Suprapubic skin (tissue), 4 donors: Measurements from ENCODE around the gene CDCA7L. TPM values are rescaled to one million over a fixed set of nuclear protein-coding genes. Genes with fewer than 3 reads are reported as not detected.

ENCODE experiments used
- DNase-seq, 2 donors: peaks; one replicate each; pipeline ENCODE4 v3.0.0-alpha.2; 2019; ENCODE audit warnings: low spot score in 2 of 2
- H3K27ac ChIP-seq: fragments of 200-600 bp; sonication (generic); one replicate; pipeline ENCODE4 v1.5.1; 2019
- H3K27me3 ChIP-seq: fragments of 200-600 bp; sonication (generic); one replicate; pipeline ENCODE4 v1.5.1; 2019
- H3K36me3 ChIP-seq: fragments of 200-600 bp; sonication (generic); one replicate; pipeline ENCODE4 v1.5.1; 2019
- H3K4me1 ChIP-seq: fragments of 200-600 bp; sonication (generic); one replicate; pipeline ENCODE4 v1.5.1; 2019
- H3K4me3 ChIP-seq: fragments of 200-600 bp; sonication (generic); one replicate; pipeline ENCODE4 v1.5.1; 2019; ENCODE audit warnings: mild to moderate bottlenecking
- H3K9me3 ChIP-seq: fragments of 200-600 bp; sonication (generic); one replicate; pipeline ENCODE4 v1.5.1; 2019
- CTCF ChIP-seq, 2 donors: fragments of 200-600 bp in 1 of 2; fragments of 450-650 bp in 1 of 2; sonication (generic) in 1 of 2; IDR thresholded peaks; one replicate each; pipeline ENCODE4 v1.5.1; 2016 to 2019; ENCODE audit warnings: antibody characterized with exemption in 2 of 2, mild to moderate bottlenecking in 1 of 2, moderate library complexity in 1 of 2
- EP300 ChIP-seq: sonication (generic); formaldehyde crosslinking; IDR thresholded peaks from one replicate; pipeline ENCODE4 v1.6.1; 2017; ENCODE audit warnings: antibody characterized with exemption
- POLR2A ChIP-seq, 2 donors: fragments of 450-650 bp; IDR thresholded peaks; one replicate each; pipeline ENCODE4 v1.6.1; 2017; ENCODE audit warnings: antibody characterized with exemption in 2 of 2, mild to moderate bottlenecking in 2 of 2, moderate library complexity in 2 of 2
- POLR2AphosphoS5 ChIP-seq, 3 donors: sonication (generic); formaldehyde crosslinking; IDR thresholded peaks; one replicate each; pipeline ENCODE4 v1.6.1; 2017; ENCODE audit warnings: antibody characterized with exemption in 3 of 3
- WGBS: methylation state at CpG from one replicate; pipeline ENCODE4 v1.1.5; 2018; 5-methylcytosine and 5-hydroxymethylcytosine counted together
- total RNA-seq, 4 donors: library from RNA; depleted of rRNA; stranded (reverse); fragments of >200 nt; gene quantifications; one replicate each; pipeline ENCODE4 v1.1.0, GENCODE V29; 2016

CDCA7L gene
- total RNA-seq, 4 donors from 2014 or later: 26.2 to 138 (median 44.0) TPM

- Histone ChIP-seq H3K27ac (no peak overlapping the region), H3K27me3 (no peaks in the 10 kb centered on the region), H3K36me3 (no peaks in the 10 kb centered on the region), H3K4me1 (peaks cover 20% of the 10 kb centered on the region), H3K9me3 (no peaks in the 10 kb centered on the region), H3K4me3 (no peak overlapping the region)
- no peak for DNase-seq
- TF ChIP-seq POLR2AphosphoS5 (IDR thresholded peaks at IDR 0.05): no peak
- no peak for TF ChIP-seq POLR2A (IDR thresholded peaks at IDR 0.05)
- no peak for TF ChIP-seq CTCF (IDR thresholded peaks at IDR 0.05)
- TF ChIP-seq EP300: no peak
- 62% methylated on average over 8 of the region's 8 CpGs for WGBS
These were observed 3.3 kb upstream of the CDCA7L start for GRCh38 chr7:21948887-21949540.

- Histone ChIP-seq H3K9me3 (no peaks in the 10 kb centered on the region), H3K36me3 (no peaks in the 10 kb centered on the region), H3K4me1 (peaks cover 20% of the 10 kb centered on the region), H3K27ac (no peak overlapping the region), H3K4me3 (no peak overlapping the region), H3K27me3 (no peaks in the 10 kb centered on the region)
- WGBS: 80% methylated on average over 2 of the region's 2 CpGs
- TF ChIP-seq POLR2AphosphoS5 (IDR thresholded peaks at IDR 0.05): no peak
- no peak for TF ChIP-seq EP300
- TF ChIP-seq CTCF (IDR thresholded peaks at IDR 0.05): no peak
- TF ChIP-seq POLR2A (IDR thresholded peaks at IDR 0.05): no peak
- no peak for DNase-seq
These were observed 2.7 kb upstream of the CDCA7L start for GRCh38 chr7:21948364-21948763.

GRCh38 chr7:21947946-21948345 is 2.2 kb upstream of the CDCA7L start:
- H3K4me1 ChIP-seq: peaks cover 20% of the 10 kb centered on the region
- DNase-seq: no peak
- 72% methylated on average over 2 of the region's 2 CpGs for WGBS
- no peaks in the 10 kb centered on the region for H3K9me3 ChIP-seq
- no peaks in the 10 kb centered on the region for H3K27me3 ChIP-seq
- no peak overlapping the region for H3K4me3 ChIP-seq
- H3K27ac ChIP-seq: no peak overlapping the region
- TF ChIP-seq EP300 (no peak), POLR2AphosphoS5 (IDR thresholded peaks at IDR 0.05) (no peak), POLR2A (IDR thresholded peaks at IDR 0.05) (no peak), CTCF (IDR thresholded peaks at IDR 0.05) (no peak)
- no peaks in the 10 kb centered on the region for H3K36me3 ChIP-seq

- H3K4me3 ChIP-seq: no peak overlapping the region
- TF ChIP-seq CTCF (IDR thresholded peaks at IDR 0.05) (no peak), POLR2AphosphoS5 (IDR thresholded peaks at IDR 0.05) (no peak), POLR2A (IDR thresholded peaks at IDR 0.05) (no peak), EP300 (no peak)
- no peaks in the 10 kb centered on the region for H3K27me3 ChIP-seq
- no peak for DNase-seq
- WGBS: 72% methylated on average over 3 of the region's 3 CpGs
- H3K9me3 ChIP-seq: no peaks in the 10 kb centered on the region
- no peak overlapping the region for H3K27ac ChIP-seq
- H3K36me3 ChIP-seq: no peaks in the 10 kb centered on the region
- peaks cover 24% of the 10 kb centered on the region for H3K4me1 ChIP-seq
These were observed 1.4 kb upstream of the CDCA7L start for GRCh38 chr7:21947056-21947455.

- no peaks in the 10 kb centered on the region for H3K9me3 ChIP-seq
- H3K36me3 ChIP-seq: no peaks in the 10 kb centered on the region
- H3K27me3 ChIP-seq: no peaks in the 10 kb centered on the region
- H3K4me3 ChIP-seq: peak overlapping the region; percentile 70
- no peak for TF ChIP-seq CTCF (IDR thresholded peaks at IDR 0.05)
- TF ChIP-seq POLR2AphosphoS5 (IDR thresholded peaks at IDR 0.05): no peak
- TF ChIP-seq POLR2A (IDR thresholded peaks at IDR 0.05): no peak
- TF ChIP-seq EP300: no peak
- peaks cover 32% of the 10 kb centered on the region for H3K4me1 ChIP-seq
- H3K27ac ChIP-seq: peak overlapping the region; percentile 84
- peak in 1 of 2 donors; percentile 89 for DNase-seq
- 32% methylated on average over 4 of the region's 8 CpGs for WGBS
These were observed 567 bp upstream of the CDCA7L start for GRCh38 chr7:21946222-21946709.
